CD4-positive, alpha-beta T cell treated with Interleukin-2 at 100 ng/mL for 4 hours (primary cell): Measurements from ENCODE around the gene SCAPER.

Experiments
- DNase-seq: peaks from one replicate; pipeline ENCODE4 v3.0.0-alpha.2; 2020; ENCODE audit warnings: low spot score

Gene SCAPER

DNA sequence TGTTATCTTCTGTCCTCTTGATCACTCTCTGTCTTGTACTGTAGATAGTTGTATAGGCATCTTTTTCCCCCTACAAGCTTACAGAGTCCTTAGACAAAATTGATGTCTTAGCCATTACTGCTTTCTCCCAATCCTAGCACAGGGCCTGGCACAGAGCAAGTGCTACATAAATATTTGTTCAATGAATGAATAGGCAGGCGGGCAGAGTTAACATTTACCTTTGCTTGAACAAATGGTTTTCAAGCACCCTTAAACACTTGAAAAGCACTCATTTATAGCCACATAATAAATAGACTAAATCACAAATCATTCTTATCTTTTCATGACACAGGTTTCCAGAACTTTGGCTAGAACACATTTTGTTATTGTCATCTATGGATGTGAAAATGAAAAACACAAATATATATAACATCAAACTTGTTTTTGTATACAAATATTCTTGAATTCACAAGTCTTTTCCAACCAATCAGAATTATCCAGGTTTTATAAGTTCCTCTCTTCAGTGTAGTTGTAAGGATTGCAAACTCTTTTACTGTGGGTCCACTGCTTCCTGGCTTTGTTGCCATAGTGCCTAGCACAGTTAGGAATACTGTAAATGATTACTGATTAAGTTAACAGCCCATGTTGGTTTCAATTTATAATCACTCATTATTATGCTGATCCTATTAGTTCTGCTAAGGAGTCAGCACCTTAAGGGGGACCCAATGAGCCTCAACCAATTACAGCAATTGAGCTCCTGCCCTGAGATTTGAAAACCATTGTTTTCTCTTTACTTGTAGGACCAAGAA is 506.6 kb downstream of the SCAPER start:
- DNase-seq: no peak

GRCh38 chr15:76393614-76394013 is 511.5 kb downstream of the SCAPER start:
- DNase-seq: no peak

- DNase-seq: no peak
These were observed 513.3 kb downstream of the SCAPER start for GRCh38 chr15:76391847-76392246.

DNA sequence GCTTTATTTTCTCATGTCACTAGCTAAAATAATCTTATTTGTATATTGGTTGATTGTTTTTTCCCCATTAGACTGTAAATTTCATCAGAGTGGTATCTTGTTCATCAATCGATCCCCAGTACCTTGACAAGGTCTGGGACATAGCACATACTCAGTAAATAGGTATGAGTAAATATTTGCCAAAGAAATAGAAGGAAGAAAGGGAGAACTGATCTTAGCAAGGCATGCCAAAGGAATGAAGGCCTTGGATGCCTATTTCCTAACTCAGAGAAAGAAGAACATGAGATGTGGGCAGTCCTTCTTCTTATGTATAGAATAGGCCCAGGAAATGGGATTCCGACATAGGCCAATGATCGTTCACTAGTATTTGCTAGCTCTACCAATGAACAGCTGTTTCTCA is 513.8 kb downstream of the SCAPER start:
- DNase-seq: no peak

DNA sequence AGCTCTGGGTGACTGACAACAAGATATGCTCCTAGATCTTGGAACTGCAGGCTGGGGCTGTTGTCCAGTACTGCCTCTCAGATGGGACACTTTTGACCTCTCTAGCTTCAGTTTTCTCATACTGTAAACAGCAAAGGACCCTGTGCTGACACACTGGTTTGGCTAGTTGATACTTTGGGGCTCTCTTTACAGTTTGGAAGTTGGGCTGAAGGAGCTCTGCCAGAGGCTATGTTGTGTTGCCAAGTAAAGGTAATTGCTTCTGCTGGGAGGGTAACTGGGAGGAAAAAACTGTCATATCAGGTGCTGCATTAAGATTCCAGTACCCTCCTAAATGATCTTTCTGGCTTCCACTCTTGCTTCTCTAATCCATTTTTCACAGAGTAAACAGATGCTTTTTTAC is 514.6 kb downstream of the SCAPER start:
- DNase-seq: no peak

- no peak for DNase-seq
These were observed 518.2 kb downstream of the SCAPER start for GRCh38 chr15:76386926-76387325.

DNA sequence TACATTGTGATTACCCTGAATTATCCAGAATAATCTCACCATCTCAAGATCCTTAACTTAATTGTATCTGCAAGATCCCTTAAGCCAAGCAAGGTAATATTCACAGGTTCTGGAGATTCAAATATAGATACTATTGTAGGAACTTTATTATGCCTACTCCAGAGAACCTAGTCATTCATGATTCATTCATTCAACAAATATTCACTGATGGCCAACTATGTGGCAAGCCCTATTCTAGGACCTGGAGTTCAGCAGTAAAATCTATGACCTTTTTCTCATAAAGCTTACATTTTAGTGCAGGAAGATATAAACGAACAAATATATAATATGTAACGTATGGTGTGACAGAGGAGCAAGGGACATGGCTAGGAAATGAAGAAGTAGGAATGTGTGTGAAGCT is 519.0 kb downstream of the SCAPER start:
- DNase-seq: no peak

GRCh38 chr15:76384409-76384808 is 520.7 kb downstream of the SCAPER start:
- no peak for DNase-seq

DNA sequence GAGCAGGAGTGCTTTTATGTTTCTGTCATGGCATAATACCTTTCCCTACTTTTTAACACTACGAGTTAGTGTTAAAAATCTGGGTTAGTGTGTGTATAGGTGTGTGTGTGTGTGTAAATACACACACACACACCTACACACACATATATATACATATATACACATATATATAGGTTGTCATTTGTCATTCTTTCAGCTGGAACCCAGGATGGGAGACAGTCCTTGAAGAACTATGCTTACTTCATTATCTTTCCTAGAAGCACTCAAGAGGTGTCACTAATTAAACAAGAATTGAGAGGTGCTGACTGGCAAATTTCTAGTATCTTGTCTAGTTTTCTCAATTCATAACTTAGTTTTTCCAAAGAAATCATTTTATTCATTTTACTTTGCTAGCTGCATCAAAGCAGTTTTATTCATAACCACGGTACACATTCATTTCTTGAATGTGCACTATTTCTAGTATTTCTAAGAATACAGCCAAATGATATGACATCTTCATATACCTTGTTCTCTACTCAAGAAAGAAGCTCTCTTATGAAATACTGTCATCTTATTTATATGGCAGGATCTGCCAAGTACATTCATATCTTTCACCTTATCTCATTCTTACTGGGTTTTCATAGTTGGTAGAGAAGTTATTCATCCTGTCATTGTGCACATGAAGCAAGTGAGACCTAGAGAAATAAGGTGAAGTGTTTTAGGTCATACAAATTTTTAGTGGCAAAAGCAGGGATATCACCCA is 522.0 kb downstream of the SCAPER start:
- DNase-seq: no peak

- no peak for DNase-seq
These were observed 523.8 kb downstream of the SCAPER start for GRCh38 chr15:76381366-76381765.

- DNase-seq: no peak
These were observed 524.9 kb downstream of the SCAPER start for GRCh38 chr15:76380249-76380648.

DNA sequence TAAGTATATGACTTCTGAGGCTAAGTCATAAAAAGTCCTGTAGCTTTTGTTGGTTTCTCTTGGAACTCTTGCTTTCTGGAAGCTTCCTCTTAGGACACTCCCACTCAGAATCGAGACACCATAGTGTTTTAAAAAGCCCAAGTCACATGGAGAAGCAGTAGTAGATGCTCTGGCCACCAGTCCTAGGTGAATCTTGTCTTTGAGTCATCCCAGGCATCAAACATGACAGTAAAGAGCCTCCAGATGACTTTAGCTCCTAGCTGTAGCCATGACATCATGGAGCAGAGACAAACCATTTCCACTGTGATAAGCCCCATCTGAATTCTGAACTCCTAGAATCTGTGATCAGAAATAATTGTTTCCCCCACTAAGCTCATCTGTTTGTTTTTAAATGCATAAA is 526.4 kb downstream of the SCAPER start:
- no peak for DNase-seq

GRCh38 chr15:76377751-76378150 is 527.4 kb downstream of the SCAPER start:
- DNase-seq: no peak

DNA sequence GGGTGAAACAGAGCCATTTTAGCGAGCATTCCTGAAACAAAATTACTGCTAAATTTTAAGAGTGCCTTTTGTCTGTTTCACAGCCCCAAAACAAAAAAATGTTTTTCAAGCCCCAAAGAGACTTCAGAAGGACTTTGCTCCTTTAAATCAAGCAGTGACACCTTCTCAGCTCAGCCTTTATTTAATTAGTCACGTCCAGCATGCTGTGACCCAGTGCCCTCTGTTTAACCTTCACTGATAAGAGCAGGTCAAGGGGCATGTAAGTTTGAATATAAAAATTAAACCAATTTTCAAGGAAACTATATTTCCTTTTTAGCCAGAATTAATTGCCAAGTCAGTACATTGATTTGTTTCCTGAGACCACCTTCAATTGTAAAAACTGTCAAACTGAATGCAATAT is 527.9 kb downstream of the SCAPER start:
- no peak for DNase-seq

GRCh38 chr15:76376816-76377215 is 528.3 kb downstream of the SCAPER start:
- no peak for DNase-seq

DNA sequence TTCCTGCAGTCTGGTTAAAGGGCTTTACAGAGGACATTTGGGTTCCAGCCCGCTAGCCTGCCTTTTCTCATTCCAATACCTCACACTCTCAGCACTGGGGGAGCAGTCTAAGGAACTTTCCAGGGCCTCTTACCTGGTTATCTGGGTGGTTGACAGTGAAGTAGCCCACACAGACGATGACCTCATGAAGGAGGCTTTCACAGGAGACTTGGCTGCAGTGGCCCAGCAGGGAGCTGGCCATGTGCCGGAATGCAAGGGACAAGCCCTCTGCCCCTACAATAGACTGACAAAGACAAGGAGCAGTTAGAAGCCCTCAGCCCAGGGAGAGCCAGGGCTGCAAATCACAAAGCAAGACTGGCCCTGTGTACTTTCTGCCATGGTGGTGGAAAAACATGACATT is 529.1 kb downstream of the SCAPER start:
- no peak for DNase-seq

GRCh38 chr15:76368122-76368621 is 537.0 kb downstream of the SCAPER start:
- no peak for DNase-seq

DNA sequence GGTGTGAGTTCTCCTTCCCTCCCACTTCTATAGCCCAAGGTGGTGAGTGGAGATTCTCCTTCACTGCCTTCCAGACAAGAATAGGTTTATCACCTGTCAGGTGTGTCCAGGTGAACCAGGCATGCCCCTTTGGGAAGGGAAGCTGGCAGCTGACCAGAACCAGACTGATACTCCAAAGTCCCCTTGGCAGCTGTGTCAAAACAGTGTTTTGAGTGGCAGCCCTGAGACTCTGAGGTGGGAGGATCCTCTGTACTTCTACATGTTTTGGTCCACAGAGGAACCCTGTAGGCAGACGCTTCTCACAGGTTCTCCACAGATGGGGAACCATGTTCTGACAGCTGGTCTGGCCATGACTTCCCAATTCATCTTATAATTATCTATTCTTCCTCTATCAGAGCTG is 538.4 kb downstream of the SCAPER start:
- DNase-seq: no peak

DNA sequence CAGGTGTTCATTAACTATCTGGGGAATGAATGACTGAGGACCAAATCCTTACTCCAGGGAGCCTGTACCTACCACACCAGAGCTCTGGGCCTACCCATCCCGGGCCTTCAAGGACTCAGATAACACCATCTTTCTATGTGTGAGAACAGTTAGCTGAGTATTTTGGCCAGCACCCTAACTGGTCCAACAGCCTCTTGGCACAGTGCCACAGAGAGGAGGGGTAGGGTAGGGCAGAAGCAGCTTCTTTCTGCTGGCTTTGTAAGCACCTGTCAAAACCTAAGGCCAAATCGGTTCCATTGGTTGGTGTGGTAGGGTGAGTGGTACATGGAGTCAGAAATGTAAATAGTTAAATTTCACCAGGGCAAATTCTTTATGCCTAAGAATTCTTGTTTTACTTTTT is 541.9 kb downstream of the SCAPER start:
- DNase-seq: no peak

GRCh38 chr15:76360416-76360815 is 544.7 kb downstream of the SCAPER start:
- DNase-seq: no peak

DNA sequence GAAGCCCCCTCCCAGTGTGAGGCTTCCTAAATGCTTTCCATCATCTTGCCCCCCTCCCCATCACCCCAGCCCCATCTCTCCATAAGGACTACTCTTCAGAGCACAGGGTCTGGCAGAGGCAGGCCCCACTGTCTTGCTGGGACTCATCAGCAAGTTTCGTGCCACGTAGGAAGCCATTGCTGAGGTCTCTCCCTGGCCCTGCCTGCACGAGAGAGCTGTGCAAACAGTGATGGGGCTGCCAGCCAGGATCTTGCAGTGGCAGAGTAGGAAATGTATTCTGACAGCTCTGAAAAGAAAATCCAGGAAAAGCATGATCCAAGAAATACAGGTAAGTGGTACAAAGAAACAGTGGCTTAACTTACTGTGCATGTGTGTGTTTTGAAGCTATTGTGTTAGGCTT is 546.0 kb downstream of the SCAPER start:
- no peak for DNase-seq

DNA sequence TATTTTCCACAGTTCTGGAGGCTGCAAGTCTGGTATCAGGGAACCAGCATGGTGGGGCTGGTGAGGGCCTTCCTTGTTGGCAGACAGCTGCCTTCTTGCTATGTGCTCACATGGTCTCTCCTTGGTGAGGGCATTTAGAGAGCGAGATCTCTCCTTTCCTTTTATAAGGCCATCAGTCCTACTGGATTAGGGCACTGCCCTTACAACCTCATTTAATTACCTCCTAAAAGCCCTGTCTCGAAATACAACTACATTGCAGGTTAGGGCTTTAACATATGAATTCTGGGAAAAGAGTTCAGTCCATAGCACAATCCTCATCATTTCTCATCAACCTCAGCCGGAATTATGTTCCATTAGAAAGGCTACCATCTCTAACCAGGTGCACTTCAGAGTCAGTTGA is 546.7 kb downstream of the SCAPER start:
- DNase-seq: no peak

GRCh38 chr15:76354823-76355440 is 550.2 kb downstream of the SCAPER start:
- DNase-seq: no peak
